GM19467 (cell line): ENCODE results near the gene TSPAN2.
A peak's percentile ranks its signal among the peaks of the same experiment; 100 is the strongest.

Experiments
- ATAC-seq: cut with Tn5 transposase; IDR thresholded peaks from one replicate; pipeline ENCODE4 v1.9.1; 2021; ENCODE audit warnings: mild to moderate bottlenecking, moderate library complexity; ENCODE audit not compliant: unreplicated experiment

Gene TSPAN2

DNA sequence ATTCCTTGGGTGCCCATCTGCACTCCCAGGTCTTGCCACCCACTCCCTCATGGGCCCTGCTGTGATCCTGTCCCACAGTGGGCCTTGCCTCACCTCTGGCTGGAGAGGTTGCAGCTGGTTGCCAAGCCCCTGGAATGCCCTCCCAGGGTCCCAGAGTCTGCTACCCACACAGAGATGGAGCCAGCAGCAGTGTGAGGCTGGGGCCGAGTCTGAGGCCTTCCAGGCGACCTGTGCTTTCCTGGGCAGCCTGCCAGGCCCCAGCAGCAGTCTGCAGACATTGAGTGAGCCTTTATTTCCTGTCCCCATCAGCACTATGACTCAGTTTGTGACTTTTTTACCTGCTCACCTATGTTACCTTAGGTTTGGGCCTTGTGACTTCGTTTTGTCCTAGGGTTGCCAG, 25.0 kb upstream of the TSPAN2 start:
- ATAC-seq: no peak

DNA sequence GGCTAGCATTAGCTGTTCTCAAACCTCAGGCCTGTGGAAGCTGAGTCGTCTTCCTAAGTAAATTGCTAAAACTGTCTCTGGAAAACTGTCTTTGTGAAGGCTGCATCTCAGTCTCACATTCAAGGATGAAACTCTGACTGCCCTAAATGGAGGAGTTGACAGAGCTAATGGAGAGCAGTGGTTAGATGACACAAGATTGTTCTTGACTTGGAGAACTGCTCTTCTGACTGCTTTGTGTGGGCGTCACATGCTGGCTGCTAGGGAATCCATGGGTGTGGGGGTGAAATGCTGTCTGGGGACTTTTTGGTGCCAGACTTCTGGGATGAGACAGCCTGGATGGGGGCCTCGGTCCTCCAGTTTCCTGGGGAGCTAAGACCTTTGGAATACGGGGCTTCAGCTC, 24.5 kb upstream of the TSPAN2 start:
- no peak for ATAC-seq

DNA sequence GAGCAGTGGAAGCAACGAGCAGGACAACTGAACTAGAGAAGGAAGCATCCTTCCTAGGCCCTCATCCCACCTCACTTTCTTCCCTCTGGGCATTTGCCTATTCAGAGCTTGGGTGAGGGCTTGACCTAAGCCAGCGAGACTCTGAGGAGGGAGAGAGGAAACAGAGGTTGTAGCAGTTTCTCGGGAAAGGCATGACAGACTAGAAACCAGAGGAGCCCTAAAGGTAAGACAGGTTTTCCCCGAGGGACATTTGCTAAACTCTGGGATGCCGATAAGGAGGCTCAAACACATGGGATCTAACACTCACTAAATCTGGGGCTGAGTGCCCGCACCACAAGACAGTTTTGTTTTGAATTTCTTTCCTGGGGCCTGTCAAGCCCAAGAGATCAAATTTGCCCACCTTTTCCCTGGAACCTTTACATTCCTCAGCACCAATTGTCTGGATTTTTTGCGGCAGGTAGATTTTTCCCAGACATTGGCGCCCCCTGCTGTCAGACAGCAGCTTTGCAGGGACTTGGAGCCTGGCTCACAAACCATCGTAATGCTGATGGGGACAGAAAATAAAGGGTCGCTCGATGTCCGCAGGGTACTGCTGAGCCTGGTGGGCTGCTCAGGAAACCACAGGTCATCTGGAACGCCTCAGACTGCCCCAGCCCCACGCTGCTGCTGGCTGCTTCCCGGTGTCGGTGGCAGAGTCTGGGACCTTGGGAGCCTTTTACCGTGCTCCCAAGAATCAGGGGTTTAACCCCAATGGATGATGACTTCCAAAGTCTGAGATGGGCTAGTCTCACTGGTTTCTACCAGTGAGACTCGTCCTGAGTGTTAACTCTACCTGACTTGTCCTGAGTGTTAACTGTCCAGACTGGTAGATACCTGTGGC, 23.4 kb upstream of the TSPAN2 start:
- ATAC-seq: no peak

DNA sequence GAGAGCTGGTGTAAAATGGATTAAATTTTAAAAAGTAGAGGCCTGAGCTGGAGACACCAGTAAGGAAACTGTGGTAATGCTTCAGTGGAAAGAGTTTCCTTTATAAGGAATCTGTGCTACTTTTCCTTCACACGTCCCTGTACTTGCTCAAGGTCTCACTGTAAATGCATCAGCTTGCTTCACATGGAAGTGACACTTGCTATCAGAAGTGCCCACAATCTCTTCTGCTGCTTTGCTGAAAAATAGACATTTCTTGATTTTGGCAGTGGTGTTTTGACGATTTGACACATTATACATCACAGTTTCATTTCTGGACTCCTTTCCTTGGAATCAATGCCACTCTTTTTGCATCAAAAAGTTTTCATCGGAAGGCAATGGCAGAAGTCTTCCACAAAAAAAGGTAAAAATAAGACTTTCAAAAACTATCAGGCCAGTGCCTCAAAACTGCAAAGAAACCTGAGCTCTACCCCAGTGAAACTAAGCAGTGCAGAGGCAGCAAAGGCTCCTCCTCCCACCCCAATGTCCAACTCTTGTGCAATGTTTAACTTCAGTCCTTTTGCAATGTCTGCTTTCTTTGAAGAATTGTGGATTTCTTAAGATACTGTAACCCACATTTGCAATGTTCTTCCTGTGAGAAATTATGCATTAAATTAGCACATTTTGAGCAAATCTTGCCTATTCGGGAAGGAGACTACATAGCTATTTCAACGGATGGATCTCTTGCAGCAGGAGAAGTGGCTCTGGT, 18.4 kb upstream of the TSPAN2 start:
- no peak for ATAC-seq

DNA sequence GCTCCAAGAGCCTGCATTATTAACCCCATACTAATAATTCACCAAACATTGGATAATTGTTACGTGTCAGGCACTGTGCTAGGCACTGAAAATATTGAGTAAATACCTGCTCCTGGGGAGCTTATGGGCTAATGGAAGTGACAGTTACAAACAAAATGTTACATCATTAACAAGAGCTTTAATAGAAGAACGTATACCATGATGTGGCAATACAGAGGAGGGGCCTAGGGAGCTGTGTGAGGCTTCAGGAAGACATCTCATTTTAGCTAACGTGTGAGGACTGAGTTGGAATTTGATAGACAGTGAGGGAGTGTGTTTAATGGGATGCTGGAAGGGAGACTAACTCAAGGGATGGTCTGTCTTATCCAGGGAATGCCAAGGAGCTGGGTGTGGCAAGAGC, 16.5 kb upstream of the TSPAN2 start:
- ATAC-seq: no peak

DNA sequence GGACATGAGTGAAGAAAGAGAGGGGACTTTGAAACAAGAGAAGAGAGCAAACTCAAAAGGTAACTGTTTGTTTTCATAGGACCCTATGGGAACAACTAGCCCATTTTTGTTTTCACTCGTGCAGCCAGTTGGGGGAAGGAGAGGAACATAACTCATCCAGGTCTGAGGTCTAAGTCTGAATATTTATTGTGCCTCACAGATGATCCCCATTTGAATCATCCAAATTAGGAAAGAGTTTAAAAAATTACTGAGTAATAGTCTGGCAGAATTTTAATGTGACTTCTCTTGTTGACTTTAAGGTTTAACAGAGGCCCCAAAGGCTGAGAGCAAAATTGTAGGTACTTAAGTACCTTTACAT, 10.4 kb upstream of the TSPAN2 start:
- no peak for ATAC-seq

DNA sequence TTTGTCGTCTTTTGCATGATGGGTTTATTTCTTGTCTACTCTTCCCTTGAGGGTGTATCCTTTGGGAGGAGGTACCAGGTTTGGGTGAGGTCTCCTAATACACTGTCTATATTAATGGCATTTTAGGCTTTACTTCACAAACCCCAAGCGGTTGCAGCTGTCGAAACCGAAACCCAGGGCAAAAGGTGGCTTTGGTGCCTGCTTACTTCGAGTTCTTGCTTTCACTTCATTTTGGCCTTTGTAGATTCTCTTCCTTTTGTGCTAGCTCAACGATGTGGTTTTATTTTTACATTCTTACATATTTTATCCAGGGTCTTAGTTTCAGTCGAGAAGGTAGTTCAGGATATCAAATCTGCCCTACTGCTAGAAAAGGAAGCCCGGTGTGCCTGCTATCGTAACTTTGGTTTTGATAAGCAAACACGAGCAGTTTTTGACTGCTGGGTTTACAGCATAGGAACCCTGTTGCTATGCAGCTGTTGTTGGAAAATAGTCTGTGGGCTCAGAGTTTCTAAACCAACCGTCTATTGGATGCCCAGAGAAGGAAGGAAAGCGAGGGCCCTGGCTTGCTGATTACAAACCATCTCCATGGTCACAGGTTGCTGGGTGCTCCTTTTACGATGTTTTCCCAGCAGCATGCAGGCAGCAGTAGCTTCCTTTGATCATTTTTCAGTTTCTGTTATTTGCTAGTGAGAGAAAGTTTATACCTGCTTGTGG, 9.8 kb upstream of the TSPAN2 start:
- peak; percentile 94 for ATAC-seq

DNA sequence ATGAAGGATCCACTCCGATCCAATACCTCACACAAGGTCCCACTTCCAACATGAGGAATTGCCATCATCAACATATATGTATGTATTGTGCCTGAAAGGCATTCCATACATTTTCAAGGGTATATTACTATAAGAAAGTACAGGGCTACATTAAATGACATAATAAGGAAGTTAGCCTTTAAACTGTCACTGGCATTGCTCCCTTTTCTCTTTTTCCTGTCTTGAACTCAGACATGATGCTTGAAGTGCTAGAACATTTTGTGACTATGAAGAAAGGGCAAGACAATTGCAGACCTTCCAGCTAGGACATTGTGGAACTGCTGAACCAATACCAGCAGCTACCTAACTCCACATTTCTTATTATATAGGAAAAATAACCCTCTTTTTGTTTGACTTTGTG, 2.9 kb upstream of the TSPAN2 start:
- ATAC-seq: no peak

DNA sequence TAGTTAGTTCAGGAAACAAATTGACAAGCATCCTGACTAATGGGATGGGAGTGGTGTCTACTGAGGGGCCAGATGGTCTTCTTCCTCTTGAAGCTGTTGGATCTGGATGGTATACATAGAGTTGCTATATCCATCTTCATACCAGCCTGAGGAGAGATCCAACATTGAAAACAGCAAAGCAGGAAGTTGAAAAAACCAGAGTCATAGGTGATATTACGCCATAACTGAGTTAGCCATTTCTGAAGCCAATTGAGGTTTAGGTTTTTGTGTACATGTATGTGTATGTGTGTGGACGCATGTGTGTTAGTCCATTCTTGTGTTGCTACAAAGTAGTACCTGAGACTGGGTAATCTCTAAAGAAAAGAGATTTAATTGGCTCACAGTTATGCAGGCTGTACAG, 2.3 kb upstream of the TSPAN2 start:
- ATAC-seq: no peak

DNA sequence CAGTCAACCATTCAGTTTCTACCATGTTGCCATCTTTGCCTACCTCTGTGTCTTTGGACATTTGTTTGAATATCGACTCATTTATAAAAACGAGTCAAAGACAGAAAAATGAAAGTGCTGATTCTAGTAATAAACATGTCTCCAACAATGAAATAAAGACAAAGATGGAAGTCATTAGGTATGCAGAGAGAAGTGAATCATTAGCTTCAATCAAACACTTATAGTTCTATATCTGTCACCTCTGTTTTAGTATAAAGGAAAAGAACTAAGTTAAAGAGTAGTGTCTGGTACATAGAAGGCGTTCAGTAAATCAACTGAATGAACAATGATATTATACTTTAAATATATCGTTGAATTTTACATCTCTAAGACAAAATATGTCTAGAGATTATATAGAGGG, 1.7 kb upstream of the TSPAN2 start:
- no peak for ATAC-seq

DNA sequence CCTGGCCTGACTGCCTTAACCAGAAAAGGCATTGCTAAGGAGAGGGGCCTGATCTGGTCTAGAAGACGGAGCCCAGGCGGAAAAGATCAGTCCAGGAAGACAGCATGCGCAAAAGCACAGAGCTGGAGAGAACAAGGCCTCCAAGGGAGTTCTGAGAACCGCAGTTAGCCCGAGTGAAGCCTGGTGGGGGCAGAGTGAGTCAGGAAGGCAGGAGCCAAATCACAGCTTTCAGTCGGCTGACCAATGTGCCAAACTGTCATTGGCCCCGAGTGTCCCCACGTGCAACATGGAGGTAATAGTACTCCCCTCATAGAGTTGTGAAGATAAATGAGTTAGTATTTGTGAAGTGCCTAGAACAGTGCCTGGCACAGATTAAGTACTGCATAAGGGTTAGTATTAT, 1.2 kb upstream of the TSPAN2 start:
- no peak for ATAC-seq

DNA sequence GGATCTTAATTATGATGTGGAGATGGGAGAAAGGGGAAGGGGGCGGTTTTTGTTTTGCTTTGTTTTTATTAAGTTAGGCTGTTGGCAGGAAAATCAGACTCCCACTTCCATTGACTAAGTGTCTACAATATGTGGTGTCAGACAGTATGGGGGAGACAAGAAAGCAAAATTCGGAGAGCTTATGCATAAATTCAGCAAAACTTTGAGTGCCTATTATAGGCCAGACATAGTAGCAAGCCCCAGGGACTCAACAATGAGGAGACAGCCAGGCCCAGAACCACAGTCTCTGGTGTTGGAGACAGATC, 835 bp upstream of the TSPAN2 start:
- no peak for ATAC-seq

DNA sequence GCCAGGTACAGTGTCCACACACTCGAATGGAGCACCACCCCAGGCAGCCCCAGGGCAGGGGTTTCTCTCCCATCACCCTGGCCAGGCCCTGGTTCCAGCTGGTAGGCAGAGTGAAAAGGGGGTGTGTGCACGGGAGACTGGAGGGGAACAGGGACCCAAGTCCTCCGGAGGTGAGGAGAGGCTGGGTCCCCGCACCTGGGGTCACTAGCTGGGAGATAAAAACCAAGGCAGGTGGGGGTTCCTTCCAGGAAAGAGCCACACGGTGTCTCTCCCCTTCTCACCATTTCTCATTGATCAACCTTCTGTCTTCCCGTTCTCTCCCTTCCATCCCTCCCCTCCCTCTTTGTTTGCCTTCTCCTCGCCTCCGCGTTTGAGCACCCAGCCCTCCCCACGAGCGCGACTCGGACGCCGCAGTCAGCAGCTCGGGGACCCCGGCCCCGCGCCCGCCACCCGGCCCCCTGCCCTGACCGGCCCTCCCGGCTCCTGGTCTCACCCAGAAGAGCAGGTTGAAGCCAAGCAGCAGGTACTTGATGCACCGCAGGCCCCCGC, 358 bp downstream of the TSPAN2 start:
- no peak for ATAC-seq

DNA sequence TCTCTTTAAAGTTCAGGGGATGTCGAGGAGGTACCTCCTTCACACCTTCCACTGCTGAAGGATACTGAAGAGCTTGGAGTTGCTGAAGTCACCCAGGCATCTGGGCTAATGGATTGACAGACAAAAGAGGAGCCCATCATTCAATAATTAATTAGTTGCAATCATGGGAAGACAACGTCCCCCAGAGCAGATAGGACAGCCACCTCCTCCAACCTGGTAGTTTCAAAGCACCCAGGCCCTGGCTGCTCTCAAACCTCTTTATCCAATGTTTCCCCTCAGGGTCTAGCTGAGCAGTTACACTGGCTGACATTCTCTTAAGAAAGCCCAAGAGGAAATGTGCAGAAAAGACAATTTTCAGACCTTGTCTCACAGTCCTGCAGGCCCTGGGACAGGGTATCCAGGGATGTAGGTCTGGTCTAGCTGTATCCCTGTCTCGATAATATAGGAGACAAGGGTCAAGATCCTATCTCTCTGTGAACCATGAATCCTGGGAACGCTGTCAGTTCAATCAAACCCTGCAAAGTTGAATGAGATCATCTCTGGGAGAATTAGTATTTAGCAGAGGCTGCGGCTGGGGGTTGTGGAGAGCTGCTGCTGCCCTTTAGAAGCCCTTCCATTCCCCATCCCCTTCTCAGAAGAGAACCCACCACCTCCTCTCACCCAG, 1.1 kb downstream of the TSPAN2 start:
- no peak for ATAC-seq

DNA sequence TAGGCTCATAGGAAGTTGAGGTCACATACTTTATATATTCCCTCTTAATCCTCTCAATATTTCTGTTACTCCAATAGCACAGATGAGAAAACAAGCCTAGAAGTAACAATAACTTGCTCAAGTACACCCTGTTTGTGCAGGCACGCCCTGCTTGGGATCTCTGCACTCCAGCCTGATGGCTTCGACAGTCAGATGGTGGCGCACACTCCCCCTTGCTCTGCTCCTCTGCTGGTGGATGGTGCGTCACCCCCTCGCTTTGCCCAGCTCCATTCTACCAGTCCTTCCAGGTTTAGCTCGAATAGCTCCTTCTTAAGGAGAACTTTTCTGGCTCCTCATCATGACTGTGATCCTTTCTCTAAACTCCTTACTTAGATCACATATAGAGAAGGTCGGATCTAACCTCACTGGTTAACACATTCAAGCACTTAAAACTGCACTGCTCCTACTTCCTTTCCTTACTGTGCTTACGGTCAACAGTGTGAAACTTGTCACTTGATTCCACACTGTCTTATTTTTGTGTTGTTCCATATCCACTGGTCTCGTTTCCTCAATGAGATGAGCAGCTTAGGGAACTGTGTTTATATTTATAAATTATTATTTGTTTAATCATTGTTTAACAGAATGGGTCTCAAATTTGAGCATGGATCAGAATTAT, 3.0 kb downstream of the TSPAN2 start:
- no peak for ATAC-seq

DNA sequence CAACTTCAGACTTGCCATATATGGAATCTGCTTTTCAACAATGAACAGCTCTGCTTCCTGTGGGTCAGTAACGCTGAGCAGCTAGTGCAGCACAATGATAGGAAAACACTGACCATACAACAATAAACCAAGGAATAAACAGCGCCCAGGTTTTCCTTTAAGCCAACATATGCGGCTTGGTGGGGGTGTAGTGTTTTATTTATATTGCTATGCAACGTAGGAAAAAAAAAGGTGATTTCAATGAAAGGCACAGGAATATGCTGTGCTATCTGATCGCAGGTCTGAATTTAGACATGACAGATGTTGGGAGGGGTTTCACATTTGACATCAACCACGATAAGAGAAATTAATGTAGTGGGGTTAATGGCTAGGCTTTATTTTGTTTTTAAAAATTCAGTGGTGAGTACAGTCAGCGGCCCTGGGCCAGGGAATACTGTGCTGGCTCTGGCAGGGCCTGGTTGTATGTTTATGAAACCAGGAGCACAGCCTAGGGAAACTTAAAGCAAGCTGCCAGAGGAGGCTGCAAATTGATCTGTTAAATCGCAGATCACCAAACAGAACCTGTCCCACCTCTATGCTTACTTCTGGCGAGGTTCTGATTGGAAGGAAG, 4.3 kb downstream of the TSPAN2 start:
- no peak for ATAC-seq

DNA sequence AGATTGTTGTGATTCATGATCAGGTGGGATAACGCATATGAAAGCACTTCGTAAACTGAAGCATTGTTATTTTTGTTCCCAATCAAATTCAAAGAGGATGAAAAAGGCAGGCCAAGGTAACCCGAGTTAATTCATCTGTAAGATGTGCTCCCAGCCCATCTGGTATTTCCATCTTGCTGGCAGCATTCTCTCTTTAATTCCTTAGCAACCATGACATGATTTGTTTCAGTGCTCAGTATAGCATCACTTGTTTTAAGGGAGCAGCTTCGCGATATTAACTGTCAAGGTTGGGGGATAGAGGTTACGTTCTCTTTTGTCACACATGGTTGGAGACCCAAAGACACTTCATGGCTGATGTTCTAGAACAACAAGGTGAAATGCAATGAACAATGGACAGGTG, 6.4 kb downstream of the TSPAN2 start:
- ATAC-seq: no peak

DNA sequence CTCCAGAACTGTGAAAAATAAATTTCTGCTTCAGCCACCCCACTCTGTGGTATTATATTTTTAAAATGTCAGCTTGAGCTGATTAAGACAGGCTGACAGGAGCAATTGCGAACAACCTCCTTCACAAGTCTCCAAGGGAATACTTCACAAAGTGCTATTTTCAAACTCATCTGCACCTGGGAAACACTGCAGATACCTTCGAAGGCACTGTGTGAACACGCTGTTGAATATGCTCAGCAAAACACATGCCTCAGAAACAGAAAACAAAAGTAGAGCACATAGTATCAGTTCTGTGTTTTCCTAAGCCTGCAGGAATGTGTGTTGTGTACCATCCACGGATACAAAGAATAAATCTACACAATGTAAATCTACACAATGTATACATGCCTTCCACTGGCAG, 10.6 kb downstream of the TSPAN2 start:
- ATAC-seq: no peak

DNA sequence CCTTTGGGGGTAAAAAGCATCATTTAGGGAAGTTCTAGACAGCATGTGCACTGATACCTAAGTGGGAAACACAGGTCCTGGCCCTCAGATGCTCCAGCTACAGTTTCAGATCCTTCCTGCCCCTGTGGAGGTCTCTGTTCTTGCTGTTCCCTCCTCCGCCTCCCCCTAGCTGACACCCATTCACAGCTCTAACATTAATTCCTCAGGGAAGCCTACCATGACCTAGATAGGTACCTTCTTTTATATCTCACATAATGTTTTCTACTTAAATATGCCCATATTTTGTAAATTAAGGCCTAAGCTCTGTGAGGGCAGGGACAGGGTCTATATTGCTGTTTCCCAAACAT, 11.3 kb downstream of the TSPAN2 start:
- no peak for ATAC-seq

DNA sequence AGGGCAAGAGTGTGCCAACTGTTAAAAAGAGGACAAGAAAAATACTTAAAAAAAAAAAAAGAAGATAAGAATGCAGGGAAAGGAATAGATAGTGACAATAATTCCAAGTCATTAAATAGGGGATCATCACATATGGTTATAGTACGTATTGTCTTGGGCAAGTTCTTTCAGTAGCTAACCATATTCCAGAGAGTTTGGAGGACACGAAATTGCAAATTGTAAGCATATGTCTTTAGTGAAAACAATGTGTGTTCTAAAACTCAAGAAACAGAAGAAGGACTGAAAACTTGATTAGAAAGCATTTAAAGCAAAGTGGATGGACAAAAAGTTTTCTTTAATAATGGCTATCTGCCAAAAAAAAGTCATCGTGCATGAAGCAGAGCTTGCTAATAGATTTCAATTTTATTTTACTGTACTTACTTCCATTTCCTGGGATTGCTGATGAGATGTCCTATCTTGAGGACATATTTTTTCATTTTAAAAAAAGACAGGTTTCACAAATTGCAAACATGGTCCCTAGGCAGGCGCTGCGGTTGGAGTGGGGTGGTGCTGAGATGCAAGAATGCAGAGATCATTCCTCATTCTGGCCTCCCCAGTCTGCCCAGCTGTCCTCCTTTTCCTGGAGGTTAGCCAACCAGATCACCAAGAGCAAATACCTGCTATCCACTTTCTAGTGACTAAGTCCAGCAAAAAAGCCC, 11.9 kb downstream of the TSPAN2 start:
- ATAC-seq: no peak
